HL-60 (cell line): ENCODE results near the gene GRID2.

Source experiments
- CTCF ChIP-seq: IDR thresholded peaks from one replicate; pipeline ENCODE4 v1.5.1; 2011; ENCODE audit warnings: low read length, control low read depth, inconsistent platforms; ENCODE audit not compliant: insufficient read depth
- GABPA ChIP-seq: IDR thresholded peaks from 2 replicates; pipeline ENCODE4 v1.6.1; 2012; ENCODE audit warnings: low read depth
- POLR2AphosphoS5 ChIP-seq: IDR thresholded peaks from 2 replicates; pipeline ENCODE4 v1.6.1; 2012; ENCODE audit warnings: low read depth
- REST ChIP-seq: IDR thresholded peaks from 2 replicates; pipeline ENCODE4 v1.6.1; 2012; ENCODE audit warnings: low read depth; ENCODE audit not compliant: insufficient replicate concordance
- SPI1 ChIP-seq: IDR thresholded peaks from 2 replicates; pipeline ENCODE4 v1.6.1; 2012; ENCODE audit warnings: low read depth, mild to moderate bottlenecking, borderline replicate concordance

DNA sequence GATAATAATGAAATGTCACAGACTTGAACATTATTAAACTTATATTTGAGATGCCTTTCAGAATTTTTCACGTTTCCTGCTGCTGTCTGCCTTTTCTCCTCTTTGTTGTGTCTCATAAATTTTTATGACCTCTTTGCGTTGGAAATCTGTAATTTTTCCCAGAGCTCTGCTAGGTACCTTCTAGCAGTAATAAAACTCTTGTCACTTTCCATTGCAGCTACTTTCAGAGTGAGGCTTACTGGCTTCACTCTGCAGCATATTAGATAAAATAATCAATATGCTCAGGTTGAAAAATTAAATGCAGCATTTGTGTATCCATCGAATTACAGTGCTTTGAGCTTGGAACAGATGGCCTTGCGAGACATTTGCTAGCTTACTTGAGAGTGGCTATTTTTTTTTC lies 689.0 kb downstream of the GRID2 start:
- TF ChIP-seq POLR2AphosphoS5 (no peak), CTCF (no peak), GABPA (no peak), SPI1 (no peak), REST (no peak)
